ACC112 (cell line): ENCODE measurements around the gene TMEM94.
"Not testable (repeated sequence)": the region's sequence is repeated elsewhere in the genome, so short reads cannot be mapped to it uniquely, and the experiment has no call there.

Source experiments
- H2AFZ ChIP-seq: fragments of 200-600 bp; sonication (generic); one replicate; pipeline ENCODE4 v1.6.0; 2017; ENCODE audit warnings: antibody characterized with exemption, low read length; ENCODE audit not compliant: unreplicated experiment
- H3K27ac ChIP-seq: fragments of 200-600 bp; sonication (generic); 2 replicates; pipeline ENCODE4 v1.5.1; 2014; ENCODE audit warnings: low read depth, mild to moderate bottlenecking, antibody characterized with exemption, low read length, moderate library complexity
- H3K27me3 ChIP-seq: fragments of 200-600 bp; sonication (generic); 2 replicates; pipeline ENCODE4 v1.6.1; 2014; ENCODE audit warnings: mild to moderate bottlenecking, antibody characterized with exemption, low read length, moderate library complexity, mixed read lengths; ENCODE audit not compliant: insufficient read depth
- H3K36me3 ChIP-seq: fragments of 200-600 bp; sonication (generic); 2 replicates; pipeline ENCODE4 v1.6.1; 2016; ENCODE audit warnings: mild to moderate bottlenecking, antibody characterized with exemption, low read length, moderate library complexity, mixed read lengths; ENCODE audit not compliant: insufficient read depth
- H3K4me1 ChIP-seq: fragments of 200-600 bp; sonication (generic); one replicate; pipeline ENCODE4 v1.6.1; 2016; ENCODE audit warnings: low read length, mixed read lengths; ENCODE audit not compliant: insufficient read depth, unreplicated experiment, control insufficient read depth
- H3K4me3 ChIP-seq: fragments of 200-600 bp; sonication (generic); 2 replicates; pipeline ENCODE4 v1.5.1; 2014; ENCODE audit warnings: mild to moderate bottlenecking, low read depth, low read length
- H3K79me2 ChIP-seq: fragments of 200-600 bp; sonication (generic); one replicate; pipeline ENCODE4 v1.6.0; 2016; ENCODE audit warnings: low read length; ENCODE audit not compliant: control insufficient read depth, unreplicated experiment, insufficient read depth

Gene TMEM94

GRCh38 chr17:75476752-75477489 is 20.5 kb downstream of the TMEM94 start:
- Histone ChIP-seq H3K4me1 (no peaks in the 10 kb centered on the region), H3K27ac (no peak overlapping the region), H2AFZ (no peak overlapping the region), H3K36me3 (no peaks in the 10 kb centered on the region), H3K27me3 (no peaks in the 10 kb centered on the region), H3K4me3 (no peak overlapping the region), H3K79me2 (no peaks in the 10 kb centered on the region)

- not testable (repeated sequence) for H3K4me3 ChIP-seq, H2AFZ ChIP-seq, H3K4me1 ChIP-seq, H3K27me3 ChIP-seq, H3K79me2 ChIP-seq, H3K27ac ChIP-seq, H3K36me3 ChIP-seq
Measured at GRCh38 chr17:75477490-75477862, 21.0 kb downstream of the TMEM94 start.

GRCh38 chr17:75478508-75478907 is 22.1 kb downstream of the TMEM94 start:
- H3K4me3 ChIP-seq: no peak overlapping the region
- H3K79me2 ChIP-seq: no peaks in the 10 kb centered on the region
- no peaks in the 10 kb centered on the region for H3K4me1 ChIP-seq
- no peak overlapping the region for H3K27ac ChIP-seq
- H2AFZ ChIP-seq: no peak overlapping the region
- H3K36me3 ChIP-seq: no peaks in the 10 kb centered on the region
- H3K27me3 ChIP-seq: no peaks in the 10 kb centered on the region

DNA sequence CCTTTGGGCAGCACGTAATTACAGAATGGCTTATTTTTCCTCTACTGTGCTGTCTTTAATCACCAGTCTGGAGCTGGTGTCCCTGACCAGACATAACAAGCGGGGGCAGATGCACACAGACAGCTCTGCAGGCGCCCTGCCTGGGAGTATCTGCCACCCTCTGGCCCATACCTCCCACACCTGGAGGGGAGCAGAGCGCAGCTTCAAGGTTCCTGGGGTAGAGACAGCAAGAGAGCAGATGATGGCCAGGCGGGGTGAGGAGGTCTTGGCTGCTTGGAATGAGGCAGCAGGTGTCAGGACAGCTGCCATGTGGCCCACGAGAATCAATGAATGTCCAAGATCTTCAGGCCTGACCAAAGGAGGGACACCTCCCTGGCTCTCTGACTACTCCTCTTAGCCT is 23.8 kb downstream of the TMEM94 start:
- Histone ChIP-seq H2AFZ (no peak overlapping the region), H3K27me3 (no peaks in the 10 kb centered on the region), H3K27ac (no peak overlapping the region), H3K4me1 (no peaks in the 10 kb centered on the region), H3K36me3 (no peaks in the 10 kb centered on the region), H3K79me2 (no peaks in the 10 kb centered on the region), H3K4me3 (no peak overlapping the region)

DNA sequence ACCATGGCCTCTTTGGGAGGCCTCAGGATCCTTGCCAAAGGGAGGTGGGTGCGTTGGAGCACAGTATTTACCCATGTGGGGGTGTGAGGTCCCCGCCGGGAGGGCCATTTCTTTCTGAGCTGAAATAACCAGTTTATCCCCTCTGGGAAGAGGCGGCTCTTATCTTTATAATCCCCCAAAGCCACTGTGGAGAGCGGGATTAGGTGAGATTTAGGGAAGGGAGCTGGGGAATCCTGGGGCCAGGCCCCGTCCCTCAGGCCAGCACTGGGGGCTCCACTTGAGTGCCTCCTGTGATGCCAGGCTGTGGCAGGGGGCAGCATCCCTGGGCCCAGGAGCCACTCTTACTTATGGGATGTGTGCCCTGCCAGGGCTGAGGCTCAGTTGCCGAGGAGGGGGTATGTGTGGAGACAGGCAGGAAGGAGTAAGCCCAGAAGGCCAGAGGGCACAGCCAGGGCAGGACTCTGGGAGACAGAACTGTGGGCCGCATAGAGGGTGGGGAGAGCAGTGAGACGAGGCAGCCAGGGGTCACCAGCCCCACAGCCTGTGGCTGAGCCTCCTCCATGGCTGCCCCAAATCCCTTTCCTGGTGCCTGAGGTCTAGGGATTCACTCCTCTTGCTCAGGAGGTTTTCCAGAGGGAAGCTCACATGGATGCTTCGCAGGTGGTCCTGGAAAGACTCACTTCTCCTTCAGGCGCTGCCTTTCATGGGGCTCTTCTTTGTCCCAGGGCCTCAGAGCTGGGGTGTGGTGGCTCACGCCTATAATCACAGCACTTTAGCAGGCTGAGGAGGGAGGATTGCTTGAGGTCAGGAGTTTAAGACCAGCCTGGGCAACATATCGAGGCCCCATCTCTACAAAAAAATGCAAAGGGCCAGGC is 25.0 kb downstream of the TMEM94 start:
- H3K27ac ChIP-seq: no peak overlapping the region

GRCh38 chr17:75482098-75482942 is 25.9 kb downstream of the TMEM94 start:
- Histone ChIP-seq H3K27me3 (no peaks in the 10 kb centered on the region), H3K27ac (no peak overlapping the region), H3K4me3 (no peak overlapping the region), H3K79me2 (no peaks in the 10 kb centered on the region), H2AFZ (no peak overlapping the region), H3K4me1 (no peaks in the 10 kb centered on the region), H3K36me3 (no peaks in the 10 kb centered on the region)

More for the DNA sequence above, 25.0 kb downstream of the TMEM94 start:
- H3K79me2 ChIP-seq: no peaks in the 10 kb centered on the region
- no peaks in the 10 kb centered on the region for H3K4me1 ChIP-seq
- H3K36me3 ChIP-seq: no peaks in the 10 kb centered on the region
- H2AFZ ChIP-seq: no peak overlapping the region
- H3K27me3 ChIP-seq: no peaks in the 10 kb centered on the region
- no peak overlapping the region for H3K4me3 ChIP-seq

- H3K27ac ChIP-seq: no peak overlapping the region
- no peaks in the 10 kb centered on the region for H3K27me3 ChIP-seq
- no peaks in the 10 kb centered on the region for H3K36me3 ChIP-seq
- H3K4me1 ChIP-seq: no peaks in the 10 kb centered on the region
- H2AFZ ChIP-seq: no peak overlapping the region
- H3K79me2 ChIP-seq: no peaks in the 10 kb centered on the region
- H3K4me3 ChIP-seq: no peak overlapping the region
Measured at GRCh38 chr17:75485688-75486087, 29.3 kb downstream of the TMEM94 start.

DNA sequence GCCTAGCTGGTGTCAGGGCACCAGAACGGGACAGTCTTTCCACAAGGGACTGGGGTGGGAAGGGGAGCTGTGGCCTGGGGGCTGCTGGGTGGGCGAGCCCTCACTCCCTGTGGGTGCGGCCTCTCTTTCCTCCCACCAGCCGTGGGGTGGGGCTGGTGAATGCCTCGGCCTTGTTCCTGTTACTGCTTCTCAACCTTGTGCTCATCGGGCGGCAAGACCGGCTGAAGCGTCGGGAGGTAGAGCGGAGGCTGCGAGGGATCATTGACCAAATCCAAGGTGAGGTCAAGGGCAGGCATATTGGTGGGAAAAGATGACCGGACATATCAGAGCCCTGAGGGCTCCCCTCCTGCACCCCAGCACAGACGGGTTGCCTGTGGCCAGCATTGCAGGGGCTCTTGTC is 29.7 kb downstream of the TMEM94 start:
- Histone ChIP-seq H3K4me3 (no peak overlapping the region), H3K27me3 (no peaks in the 10 kb centered on the region), H3K27ac (no peak overlapping the region), H3K4me1 (no peaks in the 10 kb centered on the region), H2AFZ (no peak overlapping the region), H3K79me2 (no peaks in the 10 kb centered on the region), H3K36me3 (no peaks in the 10 kb centered on the region)

DNA sequence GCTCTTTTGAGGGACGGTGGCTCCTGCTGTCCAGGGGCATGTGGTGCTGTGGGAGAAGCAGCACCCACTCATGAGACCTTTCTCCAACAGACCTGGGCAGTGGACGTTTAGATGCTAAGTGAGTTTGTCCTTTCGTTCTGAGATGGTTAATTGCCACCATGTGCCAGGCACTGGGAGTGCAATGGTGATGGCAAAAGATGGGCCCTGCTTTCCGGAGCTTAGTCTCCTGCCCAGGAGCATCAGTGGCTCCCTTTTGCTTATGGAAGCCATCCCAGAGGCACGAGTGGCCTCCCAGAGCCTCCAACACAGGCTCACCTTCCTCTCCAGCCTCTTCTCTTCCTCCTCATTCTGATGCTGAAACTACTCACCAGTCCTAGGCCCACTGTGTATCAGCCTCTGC is 30.5 kb downstream of the TMEM94 start:
- Histone ChIP-seq H3K4me1 (no peaks in the 10 kb centered on the region), H3K27ac (no peak overlapping the region), H2AFZ (no peak overlapping the region), H3K4me3 (no peak overlapping the region), H3K36me3 (no peaks in the 10 kb centered on the region), H3K79me2 (no peaks in the 10 kb centered on the region), H3K27me3 (no peaks in the 10 kb centered on the region)

DNA sequence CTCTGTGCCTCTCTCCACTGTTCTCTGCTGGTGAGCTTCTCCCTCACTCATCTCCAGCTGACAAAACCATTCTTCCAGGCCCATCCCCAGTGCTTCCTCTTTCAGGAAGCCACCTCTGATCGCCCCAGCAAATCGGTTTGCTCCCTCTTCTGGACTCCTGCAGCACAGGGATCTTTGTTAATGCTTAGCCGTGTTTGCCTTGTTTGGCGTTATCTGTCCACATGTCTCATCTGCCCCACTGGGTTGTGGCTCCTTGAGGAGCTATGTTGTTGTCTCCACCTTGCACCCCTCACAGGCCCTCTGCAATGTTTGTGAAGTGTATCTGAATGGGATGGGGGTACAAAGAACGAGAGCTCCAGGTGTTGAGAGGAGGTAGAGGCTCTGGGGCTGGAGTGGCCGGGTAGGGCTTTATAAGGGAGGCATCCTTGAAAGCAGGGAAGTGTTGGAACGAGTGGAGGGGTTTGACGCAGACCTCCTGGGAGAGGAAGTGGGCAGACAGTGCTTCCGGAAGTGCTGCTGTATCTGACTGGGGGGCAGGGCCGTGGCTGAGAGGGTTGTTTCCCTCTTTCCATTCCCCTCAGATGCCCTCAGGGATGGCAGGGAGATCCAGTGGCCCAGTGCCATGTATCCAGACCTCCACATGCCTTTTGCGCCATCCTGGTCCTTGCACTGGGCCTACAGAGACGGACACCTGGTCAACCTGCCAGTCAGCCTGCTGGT is 31.1 kb downstream of the TMEM94 start:
- Histone ChIP-seq H2AFZ (no peak overlapping the region), H3K36me3 (no peaks in the 10 kb centered on the region), H3K27ac (no peak overlapping the region), H3K79me2 (no peaks in the 10 kb centered on the region), H3K4me1 (no peaks in the 10 kb centered on the region), H3K4me3 (no peak overlapping the region), H3K27me3 (no peaks in the 10 kb centered on the region)
